ENCODE results near the gene MYO9A. TPM values are rescaled to one million over a fixed set of nuclear protein-coding genes. Genes with fewer than 3 reads are reported as not detected.

Gene MYO9A
- total RNA-seq, 1 experiment from 2014 or later: 41.6 TPM

DNA sequence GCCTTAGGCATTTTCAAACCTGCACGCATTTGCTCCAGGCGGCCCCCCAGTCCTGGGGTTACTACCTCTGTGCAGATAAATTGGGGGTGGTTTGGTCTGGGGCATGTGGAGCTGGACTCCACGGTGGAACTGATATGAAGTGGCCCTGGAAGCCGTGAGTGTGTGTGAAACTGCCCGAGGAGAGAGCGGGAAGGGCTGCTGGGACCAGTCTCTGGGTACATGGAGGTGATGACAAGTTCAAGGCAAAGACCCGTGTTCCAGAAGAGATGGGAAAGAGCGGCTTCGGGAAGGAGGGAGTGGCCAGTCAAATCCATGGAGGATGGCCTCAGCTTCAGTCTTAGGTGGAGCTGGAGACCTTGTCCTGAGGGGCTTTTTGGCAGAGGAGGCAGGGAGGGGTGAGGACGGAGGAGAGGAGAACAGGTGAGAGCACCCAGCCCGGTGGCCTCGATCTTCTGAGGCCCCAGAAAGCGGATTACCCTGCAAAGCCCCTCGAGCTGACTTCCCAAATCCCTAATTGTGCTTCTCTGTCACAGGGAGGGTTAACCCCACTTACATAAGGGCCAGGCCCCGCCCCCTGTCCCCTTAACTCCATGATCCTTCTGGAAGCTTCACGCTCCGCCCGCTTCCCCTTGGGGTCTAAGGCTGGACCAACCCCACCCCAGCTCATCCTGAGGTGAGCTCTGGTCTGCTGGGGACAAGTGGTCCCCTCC lies 309.5 kb downstream of the MYO9A start:
- ChIA-PET POLR2A (interaction anchor here (0.6 kb wide), 1 partner anchor 49 kb away, joined by 3 read pairs; no protein-coding TSS in a partner anchor), CTCF (no interaction called here)
- TF ChIP-seq, protein P1, sequence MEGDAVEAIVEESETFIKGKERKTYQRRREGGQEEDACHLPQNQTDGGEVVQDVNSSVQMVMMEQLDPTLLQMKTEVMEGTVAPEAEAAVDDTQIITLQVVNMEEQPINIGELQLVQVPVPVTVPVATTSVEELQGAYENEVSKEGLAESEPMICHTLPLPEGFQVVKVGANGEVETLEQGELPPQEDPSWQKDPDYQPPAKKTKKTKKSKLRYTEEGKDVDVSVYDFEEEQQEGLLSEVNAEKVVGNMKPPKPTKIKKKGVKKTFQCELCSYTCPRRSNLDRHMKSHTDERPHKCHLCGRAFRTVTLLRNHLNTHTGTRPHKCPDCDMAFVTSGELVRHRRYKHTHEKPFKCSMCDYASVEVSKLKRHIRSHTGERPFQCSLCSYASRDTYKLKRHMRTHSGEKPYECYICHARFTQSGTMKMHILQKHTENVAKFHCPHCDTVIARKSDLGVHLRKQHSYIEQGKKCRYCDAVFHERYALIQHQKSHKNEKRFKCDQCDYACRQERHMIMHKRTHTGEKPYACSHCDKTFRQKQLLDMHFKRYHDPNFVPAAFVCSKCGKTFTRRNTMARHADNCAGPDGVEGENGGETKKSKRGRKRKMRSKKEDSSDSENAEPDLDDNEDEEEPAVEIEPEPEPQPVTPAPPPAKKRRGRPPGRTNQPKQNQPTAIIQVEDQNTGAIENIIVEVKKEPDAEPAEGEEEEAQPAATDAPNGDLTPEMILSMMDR (IDR thresholded peaks at IDR 0.05): no peak
- TF ChIP-seq SIN3A (IDR thresholded peaks at IDR 0.05; ENCODE audit: borderline replicate concordance, insufficient read depth, low read depth, low read length): no peak
- no peak for TF ChIP-seq POLR2AphosphoS5 (IDR thresholded peaks at IDR 0.05; ENCODE audit: low read depth, low read length)
- TF ChIP-seq, protein P2, sequence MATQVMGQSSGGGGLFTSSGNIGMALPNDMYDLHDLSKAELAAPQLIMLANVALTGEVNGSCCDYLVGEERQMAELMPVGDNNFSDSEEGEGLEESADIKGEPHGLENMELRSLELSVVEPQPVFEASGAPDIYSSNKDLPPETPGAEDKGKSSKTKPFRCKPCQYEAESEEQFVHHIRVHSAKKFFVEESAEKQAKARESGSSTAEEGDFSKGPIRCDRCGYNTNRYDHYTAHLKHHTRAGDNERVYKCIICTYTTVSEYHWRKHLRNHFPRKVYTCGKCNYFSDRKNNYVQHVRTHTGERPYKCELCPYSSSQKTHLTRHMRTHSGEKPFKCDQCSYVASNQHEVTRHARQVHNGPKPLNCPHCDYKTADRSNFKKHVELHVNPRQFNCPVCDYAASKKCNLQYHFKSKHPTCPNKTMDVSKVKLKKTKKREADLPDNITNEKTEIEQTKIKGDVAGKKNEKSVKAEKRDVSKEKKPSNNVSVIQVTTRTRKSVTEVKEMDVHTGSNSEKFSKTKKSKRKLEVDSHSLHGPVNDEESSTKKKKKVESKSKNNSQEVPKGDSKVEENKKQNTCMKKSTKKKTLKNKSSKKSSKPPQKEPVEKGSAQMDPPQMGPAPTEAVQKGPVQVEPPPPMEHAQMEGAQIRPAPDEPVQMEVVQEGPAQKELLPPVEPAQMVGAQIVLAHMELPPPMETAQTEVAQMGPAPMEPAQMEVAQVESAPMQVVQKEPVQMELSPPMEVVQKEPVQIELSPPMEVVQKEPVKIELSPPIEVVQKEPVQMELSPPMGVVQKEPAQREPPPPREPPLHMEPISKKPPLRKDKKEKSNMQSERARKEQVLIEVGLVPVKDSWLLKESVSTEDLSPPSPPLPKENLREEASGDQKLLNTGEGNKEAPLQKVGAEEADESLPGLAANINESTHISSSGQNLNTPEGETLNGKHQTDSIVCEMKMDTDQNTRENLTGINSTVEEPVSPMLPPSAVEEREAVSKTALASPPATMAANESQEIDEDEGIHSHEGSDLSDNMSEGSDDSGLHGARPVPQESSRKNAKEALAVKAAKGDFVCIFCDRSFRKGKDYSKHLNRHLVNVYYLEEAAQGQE (IDR thresholded peaks at IDR 0.05; ENCODE audit: insufficient read depth in 1 of 2, low read depth in 2 of 2, low read length in 1 of 2): no peak
- TF ChIP-seq TCF7L2 (IDR thresholded peaks at IDR 0.05; ENCODE audit: low read depth, low read length): no peak
- H3K27ac ChIP-seq (ENCODE audit: low read length): no peak overlapping the region
- no peak overlapping the region for H3K4me3 ChIP-seq (ENCODE audit: low read depth in 2 of 2, low read length in 2 of 2)
- no peaks in the 10 kb centered on the region for H3K36me3 ChIP-seq (ENCODE audit: control insufficient read depth, insufficient read depth, low read length)
- ATAC-seq (no peak), DNase-seq (ENCODE audit: low read depth, low spot score) (no peak)
- BruUV-seq (replicated peaks): no TSS peak
- H3K4me1 ChIP-seq (ENCODE audit: control insufficient read depth, insufficient read depth, low read length): peaks cover 18% of the 10 kb centered on the region
- in situ Hi-C loops (cut with HindIII; ENCODE audit: low pct_unique_long_range_greater_than_20kb, low sequenced_read_pairs) (no loop called here), intact Hi-C loops (cut with micrococcal nuclease; ENCODE audit: unreplicated experiment) (no loop called here)
- no peaks in the 10 kb centered on the region for H3K9me3 ChIP-seq (ENCODE audit: control insufficient read depth, insufficient read depth, low read depth, low read length)
- H3K27me3 ChIP-seq (ENCODE audit: control insufficient read depth, insufficient read depth, low read length): no peaks in the 10 kb centered on the region

DNA sequence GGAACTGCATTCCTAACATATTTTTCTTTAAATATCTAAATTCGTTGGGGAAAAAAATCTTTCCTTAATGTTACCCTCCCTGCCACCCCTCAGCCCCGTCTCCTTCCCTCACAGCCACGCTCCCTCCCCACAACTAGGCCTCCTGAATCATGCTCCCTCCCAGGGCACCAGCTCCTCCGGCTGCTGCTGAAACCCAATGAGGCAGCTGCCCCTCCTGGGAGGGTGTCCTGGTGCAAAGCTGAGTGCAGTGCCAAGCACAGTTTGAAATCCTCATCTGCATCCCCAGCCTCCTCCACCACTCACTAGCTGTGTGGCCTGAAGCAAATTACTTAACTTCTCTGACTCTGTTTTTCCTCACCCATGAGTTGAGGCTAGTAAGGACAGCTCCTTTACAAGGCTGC lies 310.3 kb downstream of the MYO9A start:
- in situ Hi-C loops (cut with HindIII; ENCODE audit: low pct_unique_long_range_greater_than_20kb, low sequenced_read_pairs) (no loop called here), intact Hi-C loops (cut with micrococcal nuclease; ENCODE audit: unreplicated experiment) (no loop called here)
- Histone ChIP-seq H3K27me3 (ENCODE audit: control insufficient read depth, insufficient read depth, low read length) (no peaks in the 10 kb centered on the region), H3K9me3 (ENCODE audit: control insufficient read depth, insufficient read depth, low read depth, low read length) (no peaks in the 10 kb centered on the region), H3K4me1 (ENCODE audit: control insufficient read depth, insufficient read depth, low read length) (peaks cover 18% of the 10 kb centered on the region), H3K27ac (ENCODE audit: low read length) (no peak overlapping the region), H3K36me3 (ENCODE audit: control insufficient read depth, insufficient read depth, low read length) (no peaks in the 10 kb centered on the region), H3K4me3 (ENCODE audit: low read depth in 2 of 2, low read length in 2 of 2) (no peak overlapping the region)
- ATAC-seq (no peak), DNase-seq (ENCODE audit: low read depth, low spot score) (no peak)
- CTCF ChIA-PET: no interaction called here
- POLR2A ChIA-PET: interaction anchor here (0.6 kb wide), 1 partner anchor 50 kb away, joined by 3 read pairs; no protein-coding TSS in a partner anchor
- TF ChIP-seq, protein P1 (IDR thresholded peaks at IDR 0.05): no peak
- TF ChIP-seq SIN3A (IDR thresholded peaks at IDR 0.05; ENCODE audit: borderline replicate concordance, insufficient read depth, low read depth, low read length): no peak
- TF ChIP-seq TCF7L2 (IDR thresholded peaks at IDR 0.05; ENCODE audit: low read depth, low read length): no peak
- TF ChIP-seq, protein P2 (IDR thresholded peaks at IDR 0.05; ENCODE audit: insufficient read depth in 1 of 2, low read depth in 2 of 2, low read length in 1 of 2): no peak
- TF ChIP-seq POLR2AphosphoS5 (IDR thresholded peaks at IDR 0.05; ENCODE audit: low read depth, low read length): no peak
- BruUV-seq (replicated peaks): no TSS peak

Data from Panc1 (cell line).